Measurements from ENCODE around the gene CIITA. TPM values are rescaled to one million over a fixed set of nuclear protein-coding genes. Genes with fewer than 3 reads are reported as not detected.

Gene CIITA
- total and polyA plus RNA-seq, 8 donors: 1.8 to 39.7 (median 5.4) TPM

DNA sequence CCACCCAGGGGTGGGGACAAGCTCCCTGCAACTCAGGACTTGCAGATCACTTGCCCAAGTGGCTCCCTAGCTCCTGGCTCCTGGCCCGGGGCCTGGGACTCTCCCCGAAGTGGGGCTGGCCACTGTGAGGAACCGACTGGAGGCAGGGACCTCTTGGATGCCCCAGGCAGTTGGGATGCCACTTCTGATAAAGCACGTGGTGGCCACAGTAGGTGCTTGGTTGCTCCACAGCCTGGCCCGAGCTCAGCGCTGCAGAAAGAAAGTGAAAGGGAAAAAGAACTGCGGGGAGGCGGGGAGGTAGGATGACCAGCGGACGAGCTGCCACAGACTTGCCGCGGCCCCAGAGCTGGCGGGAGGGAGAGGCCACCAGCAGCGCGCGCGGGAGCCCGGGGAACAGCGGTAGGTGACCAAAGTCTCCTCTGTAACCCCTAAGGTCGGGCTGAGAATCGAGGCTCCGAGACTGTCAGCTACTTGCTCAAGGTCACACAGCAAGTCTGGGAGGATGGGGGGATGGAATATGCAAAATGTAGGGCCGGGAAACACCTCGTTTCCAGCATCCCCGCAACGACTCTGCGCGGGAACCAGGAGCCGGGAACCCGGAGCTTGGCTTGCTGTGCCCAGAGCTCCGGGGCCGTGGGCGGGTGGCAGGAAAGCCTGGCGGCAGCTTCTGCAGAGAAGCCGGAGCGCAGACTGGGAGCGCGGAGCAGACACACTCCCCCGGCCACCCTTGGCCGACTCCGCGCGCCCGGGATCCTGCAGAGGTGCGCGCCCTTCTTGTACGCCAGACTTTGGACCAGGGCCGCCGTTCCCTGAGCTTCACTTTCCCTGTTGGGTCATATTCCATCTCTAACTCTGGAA, 1.9 kb downstream of the CIITA start:
- FAIRE-seq (no peak), ATAC-seq (peak; percentile 54 to 74 (median 71)), DNase-seq (peak in 4 of 6 donors; percentile 17 to 75 (median 66))
- TF ChIP-seq, protein P1, sequence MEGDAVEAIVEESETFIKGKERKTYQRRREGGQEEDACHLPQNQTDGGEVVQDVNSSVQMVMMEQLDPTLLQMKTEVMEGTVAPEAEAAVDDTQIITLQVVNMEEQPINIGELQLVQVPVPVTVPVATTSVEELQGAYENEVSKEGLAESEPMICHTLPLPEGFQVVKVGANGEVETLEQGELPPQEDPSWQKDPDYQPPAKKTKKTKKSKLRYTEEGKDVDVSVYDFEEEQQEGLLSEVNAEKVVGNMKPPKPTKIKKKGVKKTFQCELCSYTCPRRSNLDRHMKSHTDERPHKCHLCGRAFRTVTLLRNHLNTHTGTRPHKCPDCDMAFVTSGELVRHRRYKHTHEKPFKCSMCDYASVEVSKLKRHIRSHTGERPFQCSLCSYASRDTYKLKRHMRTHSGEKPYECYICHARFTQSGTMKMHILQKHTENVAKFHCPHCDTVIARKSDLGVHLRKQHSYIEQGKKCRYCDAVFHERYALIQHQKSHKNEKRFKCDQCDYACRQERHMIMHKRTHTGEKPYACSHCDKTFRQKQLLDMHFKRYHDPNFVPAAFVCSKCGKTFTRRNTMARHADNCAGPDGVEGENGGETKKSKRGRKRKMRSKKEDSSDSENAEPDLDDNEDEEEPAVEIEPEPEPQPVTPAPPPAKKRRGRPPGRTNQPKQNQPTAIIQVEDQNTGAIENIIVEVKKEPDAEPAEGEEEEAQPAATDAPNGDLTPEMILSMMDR (IDR thresholded peaks at IDR 0.05): no peak
- 2 to 3% methylated on average over 48 to 49 of the region's 49 CpGs for WGBS, 2 donors
- no peaks in the 10 kb centered on the region for H3K27me3 ChIP-seq
- peak overlapping the region; percentile 20 to 61 (median 32) for H3K4me3 ChIP-seq
- H3K36me3 ChIP-seq: no peaks in the 10 kb centered on the region
- peaks cover 0 to 7% (median 0%) of the 10 kb centered on the region in 3 donors for H3K4me1 ChIP-seq
- intact Hi-C loops (cut with DNase I): loop anchor here in 1 of 3 donors (5.0 kb wide), 1 partner anchor 52 kb away; no protein-coding TSS in a partner anchor
- no peaks in the 10 kb centered on the region for H3K9me3 ChIP-seq
- H3K27ac ChIP-seq: peak overlapping the region in 2 of 4 donors; percentile 6 to 77

DNA sequence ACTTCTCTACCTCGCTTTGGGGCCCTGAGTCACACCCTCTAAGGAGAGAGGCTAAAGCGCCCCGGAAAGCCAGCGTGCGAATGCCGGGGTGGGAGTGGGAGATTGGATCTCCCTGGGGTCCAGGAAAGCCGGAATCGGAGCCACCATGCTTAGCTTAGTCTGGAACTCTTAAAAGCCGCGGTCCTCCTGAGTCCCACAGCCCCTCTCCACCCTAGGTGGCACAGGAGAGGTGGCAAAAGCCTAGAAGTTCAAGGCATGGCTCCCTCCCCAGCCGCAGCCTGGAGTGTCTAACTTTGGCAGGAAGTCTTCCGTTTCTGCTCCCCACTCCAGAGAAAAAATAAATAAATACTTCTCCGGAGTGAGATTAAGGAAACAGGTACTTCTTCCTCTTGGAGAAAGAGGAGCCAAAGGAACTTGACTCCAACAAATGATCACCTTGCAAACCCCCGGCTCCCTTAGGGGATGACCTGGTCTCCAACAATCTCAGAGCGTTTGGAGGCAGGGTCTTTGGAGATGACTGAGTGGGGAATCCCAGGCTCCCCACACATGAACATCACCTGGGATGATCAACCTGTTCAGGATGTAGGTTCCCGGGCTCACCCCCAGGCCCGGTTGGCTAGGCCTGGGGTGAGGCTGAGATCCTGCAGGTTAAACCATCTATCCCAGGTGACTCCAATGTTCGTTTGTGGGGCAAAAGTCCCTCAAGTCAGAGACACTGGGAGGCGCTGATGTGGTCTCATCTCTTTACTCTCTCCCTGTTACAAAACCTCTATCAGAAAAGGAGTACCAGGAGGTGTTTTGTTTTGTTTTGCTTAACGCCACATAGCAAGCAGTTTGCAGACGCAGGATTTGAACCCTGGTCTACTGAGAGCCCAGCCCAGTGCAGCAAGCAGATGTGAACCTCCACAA, 2.9 kb downstream of the CIITA start:
- Histone ChIP-seq H3K9me3 (no peaks in the 10 kb centered on the region), H3K4me3 (peak overlapping the region in 2 of 4 donors; percentile 33 to 61), H3K27ac (peak overlapping the region in 2 of 4 donors; percentile 6 to 77), H3K27me3 (no peaks in the 10 kb centered on the region), H3K4me1 (peaks cover 0 to 7% (median 0%) of the 10 kb centered on the region in 3 donors), H3K36me3 (no peaks in the 10 kb centered on the region)
- ATAC-seq: no peak
- TF ChIP-seq, protein P1 (IDR thresholded peaks at IDR 0.05): no peak
- intact Hi-C loops (cut with DNase I): loop anchor here in 1 of 3 donors (5.0 kb wide), 1 partner anchor 53 kb away; no protein-coding TSS in a partner anchor
- no peak for FAIRE-seq
- no peak for DNase-seq
- 66 to 72% methylated on average over 21 of the region's 21 CpGs for whole genome bisulfite sequencing, 2 donors

DNA sequence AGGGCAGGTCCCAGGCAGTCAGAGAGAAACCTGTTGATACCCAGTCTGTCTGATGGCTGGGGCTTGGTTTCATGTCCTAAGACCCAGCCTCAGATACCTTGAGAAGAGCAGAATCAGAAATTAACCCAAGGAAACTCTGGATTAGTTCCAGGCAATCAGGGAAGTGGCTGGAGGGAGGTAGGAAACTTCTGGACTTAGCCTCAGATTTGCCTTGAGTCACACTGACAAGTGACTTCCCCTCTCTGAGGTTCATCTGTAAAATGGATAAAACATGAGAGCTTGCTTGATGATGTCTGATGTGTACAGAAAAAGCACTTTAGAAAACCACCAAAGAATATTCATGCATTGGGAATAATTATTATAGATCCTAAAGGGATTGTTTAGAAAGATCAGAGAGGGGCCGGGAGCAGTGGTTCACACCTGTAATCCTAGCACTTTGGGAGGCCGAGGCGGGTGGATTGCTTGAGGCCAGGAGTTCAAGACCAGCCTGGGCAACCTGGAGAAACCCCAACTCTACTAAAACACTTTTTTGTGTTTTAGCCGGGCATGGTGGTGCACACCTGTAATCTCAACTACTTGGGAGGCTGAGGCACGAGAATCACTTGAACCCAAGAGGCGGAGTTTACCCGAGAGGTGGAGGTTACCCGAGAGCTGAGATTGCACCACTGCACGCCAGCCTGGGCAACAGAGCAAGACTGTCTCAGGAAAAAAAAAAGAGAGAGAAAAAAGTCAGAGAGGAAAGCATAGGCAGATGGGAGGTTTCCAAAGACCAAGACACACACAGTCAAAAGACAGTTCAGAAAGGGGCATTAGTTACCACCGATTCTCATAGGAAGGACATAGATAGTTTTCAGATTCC, 3.8 kb downstream of the CIITA start:
- Histone ChIP-seq H3K9me3 (no peaks in the 10 kb centered on the region), H3K4me1 (peaks cover 0 to 7% (median 0%) of the 10 kb centered on the region in 3 donors), H3K4me3 (no peak overlapping the region), H3K36me3 (no peaks in the 10 kb centered on the region), H3K27ac (peak overlapping the region in 1 of 4 donors; percentile 4), H3K27me3 (no peaks in the 10 kb centered on the region)
- FAIRE-seq (no peak), ATAC-seq (no peak), DNase-seq (no peak)
- TF ChIP-seq, protein P1 (IDR thresholded peaks at IDR 0.05): no peak
- intact Hi-C loops (cut with DNase I): no loop called here
- WGBS, 2 donors: 92 to 94% methylated on average over 10 of the region's 10 CpGs

DNA sequence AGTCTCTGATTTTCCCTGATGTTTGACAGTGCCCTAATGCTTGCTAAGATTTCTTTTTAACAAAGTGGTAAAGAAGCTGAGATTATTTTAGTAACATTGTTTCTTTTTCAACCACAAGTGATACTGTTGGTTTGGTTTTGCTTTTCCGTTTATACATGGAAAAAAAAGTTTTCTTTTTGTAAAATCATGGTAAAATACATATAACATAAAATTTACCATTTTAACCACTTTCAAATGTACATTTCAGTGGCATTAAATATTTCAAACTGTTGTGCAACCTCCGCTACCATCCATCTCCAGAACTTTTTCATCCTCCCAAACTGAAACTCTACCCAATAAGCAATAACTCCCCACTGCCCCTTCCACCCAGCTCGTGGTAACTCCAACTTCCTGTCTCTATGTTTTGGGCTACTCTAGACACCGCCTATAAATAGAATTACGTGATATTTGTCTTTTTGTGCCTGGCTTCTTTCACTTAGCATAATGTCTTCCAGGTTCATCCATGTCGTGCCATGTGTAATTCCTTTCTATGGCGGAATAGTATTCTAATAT, 4.6 kb downstream of the CIITA start:
- intact Hi-C loops (cut with DNase I): no loop called here
- H3K36me3 ChIP-seq: no peaks in the 10 kb centered on the region
- FAIRE-seq: no peak
- peak overlapping the region in 1 of 4 donors; percentile 4 for H3K27ac ChIP-seq
- peaks cover 0 to 7% (median 0%) of the 10 kb centered on the region in 3 donors for H3K4me1 ChIP-seq
- WGBS, 2 donors: 84 to 86% methylated on average over 7 of the region's 7 CpGs
- no peaks in the 10 kb centered on the region for H3K9me3 ChIP-seq
- no peaks in the 10 kb centered on the region for H3K27me3 ChIP-seq
- H3K4me3 ChIP-seq: no peak overlapping the region
- DNase-seq: no peak
- TF ChIP-seq, protein P1 (IDR thresholded peaks at IDR 0.05): no peak
- ATAC-seq: no peak

Measured in pancreas (tissue), 10 donors.